ENCODE measurements around the gene GALNT17.

DNA sequence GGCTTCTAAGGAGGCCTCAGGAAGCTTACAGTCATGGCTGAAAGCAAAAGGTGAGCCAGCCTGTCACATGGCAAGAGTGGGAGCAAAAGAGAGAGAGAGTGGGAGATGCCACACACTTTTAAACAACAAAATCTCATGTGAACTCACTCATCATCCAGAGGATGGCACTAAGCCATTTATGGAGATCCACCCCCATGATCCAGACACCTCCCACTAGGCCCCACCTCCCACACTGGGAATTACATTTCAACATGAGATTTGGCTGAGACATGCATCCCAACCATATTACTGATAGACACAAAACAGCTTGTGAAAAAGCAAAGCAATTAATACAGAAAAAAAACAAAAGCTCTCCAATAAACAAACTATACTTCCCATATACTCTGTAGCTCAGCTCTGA, 210.3 kb downstream of the GALNT17 start:
- no peak for TF ChIP-seq POLR2A (IDR thresholded peaks at IDR 0.05; ENCODE audit: low read length)
- no peak for TF ChIP-seq GATA1 (IDR thresholded peaks at IDR 0.05; ENCODE audit: low read depth, low read length)

Measured in erythroblast (primary cell).